Cortex of kidney (tissue), 1 donor: Measurements from ENCODE around the gene MRPS34.

Source experiments
- DNase-seq: peaks from one replicate; lab custom pipeline; 2025; lab: John Stamatoyannopoulos, UW

The MRPS34 gene

DNA sequence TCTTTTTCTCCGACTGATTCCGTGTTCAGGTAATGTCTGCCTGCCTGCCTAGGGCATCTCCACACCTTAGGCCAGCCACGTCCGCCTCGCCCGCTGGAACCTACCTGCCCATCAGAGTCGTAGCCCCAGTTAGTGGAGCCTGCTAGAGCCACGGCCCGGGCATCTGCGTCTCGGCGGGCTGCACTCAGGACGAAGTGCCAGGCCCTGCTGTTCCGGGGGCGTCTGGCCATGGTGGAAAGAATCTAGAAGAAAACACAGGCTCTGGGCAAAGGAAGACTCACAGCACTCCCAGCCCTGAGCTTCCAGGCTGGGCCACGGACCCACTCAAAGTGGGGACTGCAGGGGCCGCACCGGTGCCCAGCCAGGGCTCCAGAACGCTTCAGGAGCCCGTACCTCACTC lies 8.3 kb upstream of the MRPS34 start:
- DNase-seq: no peak

DNA sequence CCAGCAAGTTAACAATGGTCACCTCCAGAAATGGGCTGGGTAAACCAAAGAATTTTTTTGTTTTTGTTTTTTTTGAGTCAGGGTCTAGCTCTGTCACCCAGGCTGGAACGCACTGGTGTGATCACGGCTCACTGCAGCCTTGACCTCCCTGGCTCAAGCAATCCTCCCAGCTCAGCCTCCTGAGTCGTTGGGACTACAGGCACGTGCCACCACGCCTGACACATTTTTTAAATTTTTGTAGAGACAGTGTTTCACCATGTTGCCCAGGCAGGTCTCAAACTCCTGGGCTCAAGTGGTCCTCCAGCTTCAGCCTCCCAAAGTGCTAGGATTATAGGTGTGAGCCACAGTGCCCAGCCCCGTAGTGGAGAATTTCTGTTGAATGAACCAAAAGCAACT lies 7.7 kb upstream of the MRPS34 start:
- DNase-seq: no peak

DNA sequence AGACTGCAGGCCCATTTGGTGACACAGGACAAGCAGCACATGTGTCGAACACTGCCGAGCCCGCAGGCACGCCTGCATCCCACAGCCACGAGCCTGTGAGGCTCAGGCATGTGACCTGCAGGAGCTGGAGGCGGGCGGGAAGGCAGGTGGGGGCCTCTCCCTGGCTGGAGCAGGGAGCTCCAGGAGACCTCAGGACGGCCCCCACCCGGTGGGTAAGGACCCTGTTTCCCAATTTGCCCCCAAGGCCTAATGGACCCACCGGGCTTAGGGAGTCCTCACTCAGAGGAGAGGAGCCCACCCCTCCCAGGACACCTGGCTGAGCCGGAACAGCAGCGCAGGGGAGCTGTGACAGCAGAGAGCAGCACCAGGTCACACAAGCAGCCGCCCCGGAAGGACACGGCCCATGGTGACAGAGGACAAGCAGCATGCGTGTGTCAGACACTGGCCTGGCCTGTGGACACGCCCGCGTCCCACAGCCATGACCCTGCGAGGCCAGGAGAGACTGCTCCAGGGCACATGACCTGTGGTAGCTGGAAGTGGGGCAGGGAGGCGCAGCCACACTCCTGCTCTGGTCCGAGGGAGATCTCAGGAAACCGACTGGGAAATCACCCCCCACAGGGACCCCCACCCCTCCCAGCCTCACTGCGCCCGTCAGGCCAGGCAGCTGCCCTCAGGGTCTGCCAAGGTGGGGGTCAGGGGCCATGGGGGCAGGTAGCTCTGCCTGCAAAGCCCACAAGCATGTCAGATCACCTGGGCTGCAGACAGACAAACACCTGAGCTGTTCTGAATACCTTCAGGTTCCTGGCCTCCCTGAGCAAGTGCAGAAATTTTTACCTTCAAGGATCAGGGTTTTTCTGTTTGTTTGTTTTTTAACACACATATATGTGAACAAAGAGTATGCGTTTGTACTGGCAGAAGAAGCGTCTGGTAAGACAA lies 7.1 kb upstream of the MRPS34 start:
- DNase-seq: no peak

DNA sequence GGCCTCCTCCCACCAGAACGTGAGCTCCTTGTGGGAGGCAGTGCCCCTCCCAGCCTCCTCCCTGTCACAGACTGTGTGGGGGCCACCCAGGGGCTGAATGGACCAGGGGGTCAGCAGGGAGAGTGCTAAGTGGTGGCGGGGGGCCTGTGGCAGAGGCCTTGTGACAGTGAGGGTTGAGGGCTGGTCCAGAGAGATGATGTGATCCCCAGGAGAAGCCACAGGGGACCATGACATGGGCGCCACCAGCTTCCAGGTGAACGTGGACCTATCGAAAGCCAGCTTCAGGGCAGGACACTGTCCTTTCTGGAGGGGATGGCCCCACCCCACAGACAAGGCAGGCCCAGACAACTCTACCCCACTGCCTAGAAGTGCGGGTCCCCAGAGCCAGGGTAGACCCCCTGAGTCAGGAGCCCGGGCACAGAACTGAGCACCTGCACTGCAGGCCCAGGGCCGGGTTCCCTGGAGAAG lies 6.3 kb upstream of the MRPS34 start:
- no peak for DNase-seq

DNA sequence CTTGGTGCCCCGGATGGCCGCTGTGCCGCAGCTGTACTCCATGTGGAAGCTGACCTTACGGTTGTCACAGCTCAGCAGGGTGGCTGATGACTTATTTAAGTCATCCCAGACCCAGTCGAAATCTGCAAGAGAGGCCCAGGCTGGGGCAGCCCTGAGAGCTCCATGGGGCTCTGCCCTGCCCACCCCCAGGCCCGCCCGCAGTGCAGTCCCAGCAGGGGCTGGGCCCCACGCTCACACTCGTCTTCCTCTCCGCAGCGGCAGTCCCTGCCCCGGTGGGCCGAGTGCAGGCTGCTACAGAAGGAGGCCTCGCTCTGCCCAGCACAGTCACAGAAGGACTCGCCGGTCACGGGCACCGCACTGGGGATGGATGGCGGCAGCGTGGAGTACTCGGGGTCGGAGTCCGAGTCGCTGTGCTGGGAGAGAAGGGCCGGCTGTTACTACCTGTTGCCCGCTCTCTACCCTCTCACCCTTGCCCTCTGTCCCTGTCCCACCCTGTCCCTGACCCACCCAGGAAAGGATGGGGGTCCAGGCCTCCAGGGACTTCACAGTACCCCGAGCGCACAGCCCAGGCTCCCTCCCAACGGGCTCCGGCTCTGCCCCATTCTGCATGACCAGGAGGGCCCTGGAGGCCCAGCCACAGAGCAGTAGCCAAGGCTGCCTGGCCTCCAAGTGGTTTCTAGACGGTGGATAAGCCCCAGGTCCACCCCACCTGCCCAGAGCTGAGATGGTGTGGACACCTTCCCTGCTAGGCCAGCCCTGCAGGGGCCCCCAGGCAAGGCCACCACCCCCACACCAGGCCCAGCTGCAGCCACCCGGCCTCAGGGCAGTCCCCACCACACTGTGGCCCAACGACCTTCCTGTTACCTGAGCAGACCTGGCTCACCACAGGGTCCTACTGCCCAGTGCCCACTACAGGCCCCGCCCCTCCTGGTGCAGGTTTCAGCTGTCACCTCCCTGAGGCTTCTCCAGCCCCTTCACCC lies 5.6 kb upstream of the MRPS34 start:
- DNase-seq: no peak

DNA sequence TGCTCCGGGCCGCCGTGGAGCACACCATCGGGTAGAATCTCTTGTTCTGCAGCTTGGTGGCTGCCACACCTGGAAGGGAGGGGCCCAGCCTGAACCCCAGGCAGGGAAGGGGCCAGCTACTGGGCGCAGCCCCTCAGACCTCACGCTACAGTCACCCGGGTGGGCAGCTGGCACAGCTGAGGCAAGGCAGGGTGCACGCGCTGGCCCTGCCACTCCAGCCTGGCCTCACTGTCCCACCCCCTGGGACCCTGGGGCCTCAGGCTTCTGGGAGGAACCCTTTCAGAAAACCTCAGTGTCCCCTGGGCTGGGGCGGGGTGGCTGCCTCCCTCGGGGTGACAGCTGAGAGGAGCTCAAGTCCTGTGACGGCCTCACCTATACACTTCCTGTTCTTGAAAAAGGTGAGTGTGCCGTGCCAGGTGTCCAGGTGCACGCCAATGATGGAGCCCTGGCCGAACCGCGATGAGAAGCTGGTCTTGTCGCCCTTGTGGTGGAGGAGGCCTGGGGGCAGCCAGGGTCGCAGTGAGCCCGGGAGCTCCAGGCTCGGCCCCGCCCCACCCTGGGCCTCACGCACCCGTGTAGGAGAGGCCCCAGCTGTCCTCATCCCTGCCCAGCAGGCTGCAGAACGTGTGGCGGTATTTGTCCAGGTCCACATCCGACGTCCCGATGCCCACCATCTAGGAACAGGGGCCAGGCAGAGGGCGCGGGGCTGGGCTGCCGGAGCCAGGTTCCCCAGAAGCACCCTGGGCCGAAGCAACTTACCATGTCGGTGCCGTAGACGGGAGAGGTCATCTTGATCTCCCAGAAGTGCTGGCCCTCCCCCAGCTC lies 4.7 kb upstream of the MRPS34 start:
- DNase-seq: no peak

DNA sequence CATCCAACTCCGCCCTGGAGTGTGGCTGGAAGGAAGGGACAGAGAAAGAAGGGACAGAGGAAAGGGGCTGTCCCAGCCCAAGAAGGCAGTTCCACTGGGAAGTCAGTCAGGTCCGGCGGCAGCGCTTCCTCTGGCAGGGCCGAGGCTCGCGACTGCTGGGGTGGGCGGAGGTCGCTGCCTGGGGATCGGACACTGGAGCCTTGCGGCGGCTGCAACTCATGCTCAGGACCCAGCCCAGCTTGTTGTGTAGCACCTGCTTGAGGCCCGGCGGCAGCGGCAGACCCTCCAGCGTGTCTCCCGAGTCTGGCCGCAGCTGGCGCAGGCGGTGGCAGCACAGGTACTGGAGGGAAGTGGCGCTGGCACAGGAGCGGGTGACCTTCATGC lies 4.0 kb upstream of the MRPS34 start:
- DNase-seq: no peak

DNA sequence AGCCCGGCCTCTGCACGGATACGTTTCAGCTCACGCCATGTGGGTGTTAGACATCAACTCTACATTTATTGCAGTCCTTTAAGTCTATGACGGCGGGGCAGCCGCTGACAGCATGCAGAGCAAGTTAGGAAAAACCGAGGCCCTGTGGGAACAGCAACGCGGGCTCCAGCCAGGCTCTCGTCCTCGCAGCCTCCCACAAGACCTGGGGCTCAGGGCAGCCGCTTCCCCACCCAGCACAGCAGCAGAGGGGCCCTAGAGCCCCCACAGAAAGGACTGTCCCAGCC lies 3.7 kb upstream of the MRPS34 start:
- DNase-seq: no peak

DNA sequence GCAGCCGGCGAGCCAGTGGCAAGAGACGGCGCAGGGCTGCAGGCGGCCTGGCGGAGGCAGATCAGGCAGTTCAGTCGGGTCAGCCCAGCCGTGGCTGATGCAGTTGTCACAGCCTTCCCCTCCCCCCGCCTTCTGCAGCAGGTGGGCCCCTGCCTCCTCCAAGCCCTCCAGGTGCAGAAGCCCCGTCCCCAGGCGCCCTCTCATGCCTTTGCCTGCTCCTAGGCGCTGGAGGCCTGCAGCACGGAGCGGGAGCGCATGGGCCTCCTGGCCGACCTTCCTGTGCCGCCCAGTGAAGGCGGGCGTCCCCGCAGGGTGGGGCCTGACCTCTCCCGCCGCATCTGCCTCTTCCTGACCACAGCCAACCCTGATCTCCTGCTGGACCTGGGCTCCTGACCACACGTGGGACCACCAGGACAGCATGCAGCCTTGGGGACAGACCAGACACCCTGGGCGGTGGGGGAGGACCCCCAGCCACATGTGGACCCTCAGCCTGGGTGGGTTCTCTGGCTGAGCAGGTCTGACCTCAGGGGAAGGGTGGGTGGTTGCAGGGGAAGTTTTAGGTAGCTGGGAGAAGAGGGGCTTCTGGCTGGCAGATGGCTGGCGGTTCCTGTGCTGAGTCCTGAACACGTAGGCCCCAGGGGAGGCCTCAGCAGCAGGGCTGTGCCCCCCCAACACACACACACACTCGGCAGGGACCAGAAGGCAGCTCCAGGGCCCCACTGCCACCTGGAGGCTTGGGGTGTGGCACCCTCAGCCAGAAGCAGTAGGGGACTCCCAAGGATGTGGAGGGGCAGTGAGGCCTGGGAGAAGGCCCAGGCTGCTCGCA lies 3.1 kb upstream of the MRPS34 start:
- DNase-seq: no peak

DNA sequence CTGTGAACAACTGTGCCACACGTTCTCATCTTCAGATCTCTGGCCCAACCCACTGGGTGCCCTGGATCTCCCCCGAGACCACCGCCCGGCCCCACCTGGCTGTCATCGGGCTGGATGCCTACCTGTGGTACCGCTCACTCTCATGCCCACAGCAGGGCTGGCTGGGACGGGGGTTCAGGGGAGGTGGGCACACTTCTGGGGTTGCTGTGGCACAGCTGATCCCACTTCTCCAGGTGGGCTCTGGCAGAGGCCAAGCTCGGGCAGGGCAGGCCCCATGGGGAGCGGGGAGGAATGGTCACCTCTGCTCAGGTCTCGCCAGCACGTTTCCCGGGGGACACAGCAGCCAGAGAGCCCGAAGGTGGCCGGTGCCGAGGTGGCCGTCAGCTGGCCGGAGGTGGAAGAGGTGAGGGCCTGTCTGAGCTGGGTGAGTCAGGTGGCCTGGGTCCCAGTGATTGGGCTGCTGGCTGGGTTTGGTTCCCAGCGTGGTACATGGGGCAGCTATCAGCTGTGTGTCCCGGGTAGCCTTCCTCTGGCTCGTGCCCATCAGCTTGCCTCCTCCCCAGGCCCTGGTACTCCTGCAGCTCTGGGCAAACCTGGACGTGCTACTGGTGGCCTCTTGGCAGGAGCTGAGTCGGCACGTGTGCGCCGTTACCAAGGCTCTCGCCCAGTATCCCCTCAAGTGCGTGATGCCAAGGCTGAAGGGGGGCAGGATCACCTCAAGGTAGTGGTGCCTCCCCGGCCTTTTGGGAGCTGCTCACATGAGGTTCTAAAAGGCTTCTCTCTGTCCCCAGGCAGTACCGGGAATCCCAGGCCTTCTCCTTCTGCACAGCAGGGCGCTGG lies 2.3 kb upstream of the MRPS34 start:
- no peak for DNase-seq

DNA sequence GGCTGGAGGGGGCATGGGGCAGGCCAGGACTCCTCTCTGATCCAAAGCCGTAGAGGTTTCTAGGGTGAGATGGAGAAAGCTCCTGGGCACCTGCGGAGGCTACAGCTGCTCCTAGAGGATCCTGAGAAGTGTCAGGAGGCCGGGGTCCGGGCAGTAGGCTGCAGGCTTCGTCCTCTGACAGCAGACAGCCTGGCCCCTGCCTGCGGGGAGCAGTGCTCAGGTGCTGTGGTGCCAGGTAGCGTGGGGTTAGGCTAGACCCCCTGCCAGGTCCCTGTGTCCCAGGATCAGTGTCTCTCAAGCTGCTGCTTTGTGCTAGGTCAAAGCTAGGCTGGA lies 1.5 kb upstream of the MRPS34 start:
- no peak for DNase-seq

DNA sequence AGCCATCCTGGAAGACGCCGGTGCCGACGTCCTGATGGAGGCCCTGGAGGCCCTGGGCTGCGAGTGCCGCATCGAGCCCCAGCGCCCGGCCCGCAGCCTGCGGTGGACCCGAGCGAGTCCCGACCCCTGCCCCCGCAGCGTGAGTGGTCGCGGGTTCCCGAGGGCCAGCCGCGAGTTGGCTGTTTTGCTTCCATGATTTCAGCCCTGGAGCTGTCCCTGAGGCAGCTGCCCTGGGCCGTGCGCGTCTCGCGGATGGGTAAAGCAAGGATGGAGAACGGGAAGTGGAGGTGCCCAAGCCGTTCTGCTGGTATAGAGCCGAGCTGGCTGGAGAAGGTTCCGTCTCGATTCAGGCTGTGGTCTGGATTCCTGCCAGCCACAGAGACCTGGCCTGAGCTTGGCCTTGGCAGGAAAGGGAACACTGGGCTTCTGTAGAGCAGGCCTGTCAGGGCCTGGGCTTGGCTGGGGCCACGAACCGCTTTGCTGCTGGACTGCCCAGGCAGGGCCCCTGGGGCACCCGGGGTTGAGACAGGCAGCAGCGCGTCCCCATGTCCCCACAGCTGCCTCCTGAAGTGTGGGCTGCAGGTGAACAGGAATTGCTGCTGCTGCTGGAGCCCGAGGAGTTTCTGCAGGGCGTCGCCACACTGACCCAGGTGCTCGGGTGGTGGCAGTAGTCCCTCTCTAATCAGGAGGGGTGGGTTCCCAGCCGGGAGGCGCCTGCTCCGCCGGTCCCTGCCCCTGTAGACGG lies 941 bp upstream of the MRPS34 start:
- no peak for DNase-seq

DNA sequence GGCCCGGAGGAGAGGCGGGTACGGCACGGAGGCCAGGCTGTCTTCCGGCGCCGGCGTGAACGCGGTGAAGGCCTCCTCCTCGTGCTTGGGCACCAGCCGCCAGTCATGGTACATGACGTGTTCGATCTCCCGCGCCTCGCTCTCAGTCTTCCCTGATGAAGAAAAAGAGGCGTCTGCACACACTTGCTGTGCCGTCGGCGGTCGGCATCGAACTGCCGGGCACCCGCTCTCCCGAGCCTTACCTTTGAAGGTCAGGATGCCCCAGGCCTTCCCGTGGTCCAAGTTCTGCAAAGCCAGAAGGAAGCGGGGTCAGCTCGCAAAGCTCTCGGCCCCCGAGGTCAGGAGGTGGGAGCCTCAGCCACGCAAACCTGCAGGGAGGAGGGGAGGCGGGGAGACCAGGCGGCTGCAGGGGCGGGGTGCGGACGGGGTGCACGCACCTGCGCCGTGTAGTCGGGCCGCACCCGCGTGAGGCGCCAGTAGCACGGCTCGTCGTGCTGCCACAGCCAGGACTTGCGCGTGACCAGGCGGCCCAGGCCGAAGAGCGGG lies 499 bp downstream of the MRPS34 start, which contains the start of gene EME2:
Gene EME2 (plus strand): TSS at position 449 of the 546 bp plus-strand sequence. CDS start 418 bp downstream, outside the sequence.
- DNase-seq: no peak

DNA sequence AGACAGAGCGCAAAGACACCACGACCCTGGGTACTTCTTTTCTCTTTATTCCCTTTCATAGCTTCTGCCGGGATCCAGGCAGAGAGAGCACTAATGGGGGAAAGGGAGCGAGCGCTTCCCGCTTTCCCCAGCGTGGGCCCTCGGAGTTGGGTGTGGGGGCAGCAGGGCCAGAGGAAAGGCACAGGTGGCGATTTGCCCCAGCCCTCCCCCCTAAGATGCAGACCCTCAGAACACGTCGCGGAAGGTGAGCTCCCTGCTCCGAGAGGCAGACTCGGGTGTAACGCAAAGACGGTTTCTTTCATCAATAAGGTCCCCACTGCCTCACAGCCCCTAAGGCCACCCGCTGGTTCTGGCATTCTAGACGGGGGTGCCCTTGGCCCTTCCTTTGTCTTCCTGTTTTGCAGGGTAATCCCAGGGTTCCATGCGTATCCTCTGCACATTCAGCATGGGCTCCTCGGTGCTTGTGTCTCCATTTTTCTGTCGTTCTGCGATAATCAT lies 1.0 kb downstream of the MRPS34 start:
- no peak for DNase-seq

DNA sequence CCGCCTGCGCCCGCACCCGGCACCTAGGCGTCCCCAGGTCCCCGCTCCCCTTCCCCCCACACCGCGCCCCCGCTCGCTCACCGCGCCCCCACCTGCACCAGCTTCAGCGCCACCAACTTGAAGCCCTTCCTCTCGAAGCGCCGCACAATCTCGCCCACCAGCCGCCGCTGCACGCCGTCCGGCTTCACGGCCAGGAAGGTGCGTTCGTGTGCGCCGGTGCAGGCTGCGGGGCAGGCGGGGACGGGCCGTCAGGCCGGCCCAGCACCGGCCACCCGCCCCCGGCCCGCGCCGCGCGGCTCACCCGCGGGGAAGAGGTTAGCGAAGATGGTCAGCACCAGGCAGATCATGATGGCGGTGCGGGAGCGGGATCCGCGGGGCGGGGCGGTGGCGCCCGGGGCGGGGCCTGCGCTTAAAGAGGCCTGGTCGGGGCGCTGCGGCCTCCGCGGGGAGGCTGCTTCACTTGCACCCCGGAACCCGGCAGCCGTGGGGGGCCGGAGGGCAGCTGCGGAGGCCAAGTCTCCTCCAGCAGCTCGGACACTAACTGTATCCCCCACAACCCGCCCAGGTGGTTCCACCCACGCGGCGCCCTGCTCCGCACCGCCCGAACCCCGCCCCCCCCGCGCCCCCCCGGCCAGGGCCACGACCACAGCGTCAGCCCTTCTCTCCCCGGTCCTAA lies 1.6 kb downstream of the MRPS34 start, which contains the start of gene NME3:
Gene NME3 (minus strand): TSS at position 356 of the 676 bp plus-strand sequence. CDS start 9 bp downstream, at position 347.
- no peak for DNase-seq

DNA sequence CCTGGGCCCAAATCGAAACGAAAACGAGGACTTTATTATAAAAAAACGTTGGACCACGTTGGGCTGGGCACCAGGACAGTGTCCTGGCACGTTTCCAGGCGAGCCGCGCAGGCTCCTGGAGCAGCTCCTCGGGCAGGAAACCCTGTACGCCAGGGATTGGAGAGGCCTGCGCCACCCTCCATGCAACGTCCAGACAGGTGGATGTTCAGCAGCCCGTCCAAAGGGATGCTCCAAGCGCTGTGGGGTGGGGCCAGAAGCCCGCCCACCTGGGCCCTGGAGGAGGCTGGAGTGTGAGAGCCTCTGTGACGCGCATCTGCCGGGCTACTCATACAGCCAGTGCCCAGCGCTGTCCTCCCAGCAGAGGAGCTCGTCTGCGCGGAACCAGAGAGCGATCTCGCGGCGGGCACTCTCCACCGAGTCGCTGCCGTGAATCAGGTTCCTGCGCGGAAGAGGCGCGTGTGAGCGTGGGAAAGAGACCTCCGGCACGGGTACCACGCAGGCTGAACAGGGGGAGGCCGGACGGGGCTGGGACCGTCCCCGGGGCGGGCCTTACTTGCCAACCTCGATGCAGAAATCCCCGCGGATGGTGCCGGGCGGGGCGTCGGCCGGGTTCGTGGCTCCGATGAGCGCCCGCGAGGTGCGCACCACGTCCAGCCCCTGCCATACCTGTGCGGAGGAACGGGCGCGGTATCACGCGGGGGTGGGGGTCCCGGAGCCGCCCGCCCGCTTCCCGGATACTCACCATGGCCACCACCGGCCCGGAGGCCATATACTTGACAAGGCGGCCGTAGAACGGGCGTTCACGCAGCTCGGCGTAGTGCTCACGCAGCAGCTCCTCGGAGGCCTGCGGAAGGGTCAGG lies 2.4 kb downstream of the MRPS34 start:
- DNase-seq: no peak
